GOT3 (cell line): ENCODE measurements around the gene LRRFIP1.

Source experiments
- DNase-seq: peaks from one replicate; lab custom pipeline; 2025; ENCODE audit warnings: mixed read lengths; lab: John Stamatoyannopoulos, UW

The LRRFIP1 gene

DNA sequence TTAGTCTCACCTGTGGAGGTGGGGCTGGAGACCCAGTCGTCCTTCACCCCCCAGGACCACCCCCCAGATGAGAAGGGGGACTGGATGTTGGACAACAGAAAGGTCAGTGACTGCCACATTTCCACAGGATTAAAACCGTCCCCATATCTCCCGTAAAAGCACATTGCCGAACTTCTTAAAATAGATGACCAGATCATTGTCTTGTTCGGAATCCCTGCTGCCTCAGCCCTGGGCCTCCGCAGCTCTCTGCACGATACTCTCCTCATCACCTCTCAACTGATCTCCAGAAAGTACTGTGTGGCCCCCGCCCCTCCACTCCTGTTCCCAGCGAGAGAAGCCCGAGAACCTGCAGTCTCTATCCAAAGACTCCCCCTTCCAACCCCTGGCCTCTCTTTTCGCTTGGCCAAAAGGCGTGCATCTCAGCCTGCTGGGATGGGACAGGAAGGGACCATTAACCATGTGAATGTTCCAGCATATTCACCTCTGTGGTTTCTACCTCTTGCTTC, 13.2 kb downstream of the LRRFIP1 start:
- DNase-seq: no peak

DNA sequence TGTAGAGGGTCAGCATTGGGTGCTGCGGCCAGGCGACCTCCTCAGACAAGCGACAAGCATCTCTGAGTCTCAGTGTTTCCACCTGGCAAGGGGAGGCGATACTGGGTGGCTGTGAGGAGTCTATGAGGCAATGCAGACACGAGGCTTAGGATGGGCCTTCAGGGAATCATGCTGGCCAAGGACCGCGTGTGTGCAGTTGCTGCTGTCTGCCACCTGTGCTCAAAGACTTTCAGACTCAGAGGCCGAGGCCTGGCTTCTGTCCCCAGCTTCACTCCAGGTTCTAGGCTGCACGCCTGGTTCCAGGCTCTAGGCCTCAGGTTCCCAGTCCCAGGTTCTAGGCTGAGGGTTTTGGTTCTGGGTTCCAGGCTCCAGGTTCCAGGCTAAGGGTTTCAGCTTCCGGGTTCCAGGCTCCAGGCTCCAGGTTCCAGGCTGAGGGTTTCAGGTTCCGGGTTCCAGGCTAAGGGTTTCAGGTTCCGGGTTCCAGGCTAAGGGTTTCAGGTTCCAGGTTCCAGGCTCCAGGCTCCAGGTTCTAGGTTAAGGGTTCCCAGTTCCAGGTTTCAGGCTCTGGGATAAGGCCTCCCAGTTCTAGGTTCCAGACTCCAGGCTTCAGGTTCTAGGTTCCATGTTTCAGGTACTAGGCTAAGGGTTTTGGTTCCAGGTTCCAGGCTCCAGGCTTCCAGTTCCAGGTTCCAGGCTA, 14.8 kb downstream of the LRRFIP1 start:
- no peak for DNase-seq

DNA sequence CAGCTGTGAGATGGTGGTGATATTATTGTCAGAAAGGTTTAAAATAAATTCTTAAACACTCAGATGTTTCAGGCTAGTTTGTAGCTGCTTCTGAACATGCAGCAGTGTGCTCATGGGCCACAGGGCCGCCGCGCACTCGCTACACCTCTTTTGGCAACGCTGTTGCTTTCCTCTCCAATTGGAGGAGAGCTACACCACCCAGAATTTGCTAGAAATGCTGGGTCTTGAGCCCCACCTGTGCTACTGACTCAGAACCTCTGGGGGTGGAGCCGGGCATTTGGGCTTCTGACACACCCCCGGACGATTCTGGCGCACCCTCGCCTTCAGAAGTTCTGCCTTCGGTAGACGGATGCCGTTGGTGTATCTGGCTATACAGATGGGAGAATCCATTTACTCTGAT, 15.7 kb downstream of the LRRFIP1 start:
- no peak for DNase-seq

DNA sequence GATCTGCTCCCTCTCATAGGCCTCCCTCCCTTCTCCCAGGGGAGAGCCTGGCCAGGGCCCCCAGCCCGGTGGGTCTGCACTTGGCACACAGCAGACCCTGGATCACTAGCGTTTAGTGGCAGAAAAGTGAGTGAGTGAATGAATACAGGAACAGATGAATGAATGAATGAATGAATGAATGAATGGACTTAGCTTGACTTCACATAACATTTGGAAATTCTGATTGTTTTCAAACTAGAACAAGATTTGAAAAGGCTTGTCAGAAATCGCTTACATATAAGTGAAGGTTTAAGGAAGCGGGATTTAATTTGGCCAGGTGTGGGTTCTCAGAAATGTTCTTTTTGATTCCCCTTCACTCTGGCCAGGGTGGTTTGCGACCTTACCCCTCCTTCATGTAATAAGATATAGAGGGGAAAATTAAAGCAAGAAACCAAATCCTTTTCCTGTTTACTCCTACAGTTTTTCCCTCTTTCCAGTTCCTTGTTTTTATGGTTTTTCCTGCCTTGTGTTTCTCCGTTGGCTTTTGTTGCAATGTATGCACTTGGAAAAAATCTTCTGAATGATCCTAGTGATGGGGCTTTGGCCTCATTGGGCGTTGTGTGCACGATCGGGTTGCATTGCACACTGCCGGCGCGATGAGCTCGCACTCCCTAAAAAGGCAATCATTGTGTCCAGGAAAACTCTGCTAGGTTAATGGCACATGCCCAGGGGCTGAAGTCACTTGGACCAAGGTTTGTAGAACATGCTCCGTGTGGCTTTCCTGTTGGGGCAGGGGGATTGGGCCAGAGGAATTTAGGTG, 16.4 kb downstream of the LRRFIP1 start:
- no peak for DNase-seq

DNA sequence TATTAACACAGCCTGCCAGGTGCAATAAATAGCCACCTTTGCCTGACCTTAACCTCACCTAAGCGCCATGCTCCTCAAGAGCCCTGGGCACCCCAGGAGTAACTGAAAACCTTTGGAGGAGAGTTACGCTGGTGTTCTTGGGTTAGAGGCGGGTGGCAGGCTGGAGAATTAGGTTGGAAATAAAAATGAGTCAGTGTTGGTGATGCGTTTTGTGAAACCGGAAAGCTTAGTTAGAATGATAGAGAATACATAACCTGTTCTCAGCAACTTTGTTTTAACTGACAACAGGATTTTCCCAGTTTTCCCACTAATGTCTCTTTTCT, 17.0 kb downstream of the LRRFIP1 start:
- no peak for DNase-seq

DNA sequence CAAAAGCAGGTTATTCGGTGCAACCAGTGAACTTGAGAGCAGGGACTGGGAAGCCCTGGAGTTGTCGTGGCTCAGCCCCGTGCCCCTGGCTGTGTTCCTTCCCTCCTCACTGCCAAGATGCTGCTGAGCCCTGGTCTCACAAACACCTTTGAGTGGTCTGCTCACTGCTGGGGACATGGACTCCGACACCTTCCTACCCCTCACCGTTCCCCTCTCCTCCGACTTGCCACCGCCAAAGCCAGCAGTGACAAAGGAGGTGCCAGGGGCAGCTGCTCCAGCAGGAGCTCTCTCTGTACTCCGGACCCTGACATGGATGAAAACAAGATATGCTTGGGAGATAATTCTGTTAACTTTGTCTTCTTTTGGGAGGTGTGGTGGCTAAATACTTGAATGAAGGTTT, 17.9 kb downstream of the LRRFIP1 start:
- no peak for DNase-seq

DNA sequence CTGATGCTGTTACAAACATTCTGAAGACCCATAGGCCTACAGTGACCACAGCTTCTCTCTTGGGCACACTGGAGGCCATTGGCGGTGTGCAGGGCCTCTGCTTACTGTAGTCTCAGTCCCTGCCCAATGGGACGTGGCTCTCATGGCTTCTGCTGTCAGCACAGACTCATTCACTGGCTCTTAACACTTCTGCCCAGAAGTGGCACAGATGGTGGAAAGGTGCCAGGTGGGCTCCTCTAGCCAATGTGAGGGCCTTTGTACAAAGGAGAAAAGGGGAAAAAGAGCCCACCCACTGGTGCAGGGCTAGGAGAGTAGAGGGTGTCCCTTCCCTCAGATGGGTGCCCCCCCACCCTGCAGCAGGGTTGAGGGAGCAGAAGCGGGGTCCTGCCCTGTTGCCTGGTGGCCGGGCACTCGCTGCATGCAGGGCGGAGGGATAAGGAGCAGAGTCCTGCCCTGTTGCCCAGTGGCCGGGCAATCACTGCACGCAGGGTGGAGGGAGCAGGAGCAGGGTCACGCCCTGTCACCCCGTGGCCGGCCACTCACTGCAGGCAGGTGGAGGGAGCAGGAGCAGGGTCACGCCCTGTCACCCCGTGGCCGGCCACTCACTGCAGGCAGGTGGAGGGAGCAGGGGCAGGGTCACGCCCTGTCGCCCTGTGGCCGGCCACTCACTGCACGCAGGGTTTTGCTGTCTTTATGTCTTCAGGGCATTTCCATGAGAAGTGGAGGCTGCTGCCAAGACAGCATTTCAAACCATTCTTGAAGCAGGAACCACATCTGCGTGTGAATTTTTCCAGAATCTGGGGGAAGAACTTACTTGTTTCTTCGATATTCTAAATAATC, 20.0 kb downstream of the LRRFIP1 start:
- DNase-seq: no peak

DNA sequence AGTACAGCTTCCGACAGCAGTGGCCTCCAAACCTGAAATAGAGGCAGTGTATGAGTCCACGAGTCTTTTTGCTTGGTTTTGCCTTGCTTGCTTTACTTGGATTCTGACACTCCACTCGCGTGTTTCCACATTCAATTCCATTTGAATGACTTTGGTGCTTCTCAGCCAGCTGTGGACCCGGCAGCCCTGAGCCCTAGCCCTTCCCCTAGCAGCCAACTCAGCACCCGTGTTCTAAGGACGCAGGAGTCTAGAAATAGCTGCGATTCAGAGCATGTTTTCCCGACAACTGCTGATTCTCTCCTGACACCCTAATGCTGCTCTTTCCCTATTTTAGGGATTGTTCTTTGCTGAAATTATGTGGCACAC, 20.6 kb downstream of the LRRFIP1 start:
- DNase-seq: no peak

DNA sequence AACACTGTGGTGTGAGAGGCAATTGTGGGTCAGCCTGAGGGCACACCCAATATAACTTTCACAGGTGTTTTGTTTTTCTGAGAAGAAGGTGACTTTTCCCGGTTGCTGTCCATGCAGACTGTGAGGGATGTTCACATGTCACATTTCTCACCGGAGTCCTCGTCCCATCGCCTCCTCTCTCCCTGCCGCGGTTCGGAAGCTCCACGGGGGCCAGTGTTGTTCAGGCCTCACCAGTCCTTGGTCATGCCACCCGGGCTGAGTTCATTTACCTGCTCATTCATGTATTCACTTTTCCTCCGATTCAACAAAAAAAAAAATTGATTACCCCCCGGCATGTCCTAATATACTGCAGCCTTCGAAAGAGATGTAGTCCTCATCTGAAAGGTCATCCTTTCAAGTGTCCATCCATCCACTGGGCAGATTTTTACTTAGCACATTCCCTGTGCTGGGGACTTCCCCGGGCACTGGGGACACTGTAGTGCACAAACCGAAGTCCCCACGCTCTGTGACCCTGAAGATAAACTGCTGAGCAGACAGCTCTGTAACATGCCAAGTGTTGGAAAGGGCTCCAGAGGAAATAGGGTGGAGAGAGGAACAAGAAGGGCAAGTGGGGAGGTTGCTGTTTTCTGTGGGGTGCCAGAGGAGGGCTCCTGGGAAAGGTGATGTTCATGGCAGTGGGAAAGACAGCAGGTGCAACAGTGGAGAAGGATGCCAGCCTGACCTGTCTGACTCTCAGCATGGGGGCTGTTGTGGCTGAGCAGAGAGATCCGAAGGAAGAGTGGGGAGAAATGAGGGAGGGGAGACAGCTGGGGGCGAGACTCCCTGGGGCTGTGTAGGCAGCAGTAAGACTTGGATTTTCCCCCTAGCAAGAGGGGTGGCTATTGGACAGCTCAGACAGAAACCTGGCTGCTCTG, 22.4 kb downstream of the LRRFIP1 start:
- DNase-seq: no peak

DNA sequence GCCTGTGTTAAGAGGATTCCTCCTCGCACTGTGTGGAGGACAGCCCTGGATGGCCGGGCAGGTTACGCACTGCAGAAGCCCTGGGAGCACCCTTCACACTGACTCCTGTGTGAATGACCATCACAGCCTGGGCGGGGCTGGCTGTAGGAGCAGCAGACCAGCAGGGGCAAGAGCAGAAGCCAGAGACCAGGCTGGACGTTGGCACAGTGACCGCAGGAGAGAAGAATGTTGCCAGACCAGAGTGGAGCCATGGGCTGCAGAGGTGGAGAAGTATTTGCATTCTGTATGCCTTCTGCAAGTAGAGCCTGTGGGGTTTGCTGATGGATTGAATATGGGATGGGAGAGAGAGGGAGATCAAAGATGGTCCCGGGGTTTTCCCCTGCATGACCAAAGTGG, 23.1 kb downstream of the LRRFIP1 start:
- DNase-seq: no peak

DNA sequence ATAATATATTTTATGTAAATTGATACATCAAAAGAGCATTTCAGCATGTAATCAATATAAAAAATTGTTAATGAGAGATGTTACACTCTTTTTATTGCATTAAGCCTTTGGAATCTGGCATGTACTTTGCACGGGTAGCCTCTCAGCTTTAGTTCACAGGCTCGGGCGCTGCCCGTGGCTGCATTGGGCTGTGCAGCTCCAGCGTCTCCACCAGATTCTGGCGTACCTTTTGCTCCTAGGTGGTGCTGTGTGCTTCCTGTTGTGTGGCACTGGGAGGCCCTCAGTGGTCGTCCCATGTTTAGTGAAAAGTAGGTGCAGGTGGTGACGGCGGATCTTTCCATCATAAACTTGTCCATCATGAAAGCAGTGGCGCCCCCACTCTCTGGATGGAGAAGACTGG, 24.4 kb downstream of the LRRFIP1 start:
- DNase-seq: no peak

DNA sequence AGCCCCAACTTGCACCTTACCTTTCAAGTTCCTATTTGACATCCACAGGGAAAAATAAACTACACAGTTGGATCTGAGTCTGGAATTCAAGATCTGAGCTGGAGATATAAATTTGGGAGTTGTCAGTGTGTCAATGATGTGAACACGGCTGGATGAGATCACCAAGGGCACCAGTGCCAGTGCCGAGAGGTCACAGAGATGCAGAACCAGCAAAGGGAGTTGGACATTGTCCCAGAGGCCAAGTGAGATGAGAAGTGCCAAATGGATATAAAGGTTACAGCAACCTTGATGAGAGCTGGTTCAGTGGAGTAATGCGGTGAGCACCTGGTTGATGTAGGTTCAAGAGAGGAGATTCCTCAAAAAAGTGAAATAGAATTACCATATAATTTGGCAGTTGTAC, 24.8 kb downstream of the LRRFIP1 start:
- no peak for DNase-seq

DNA sequence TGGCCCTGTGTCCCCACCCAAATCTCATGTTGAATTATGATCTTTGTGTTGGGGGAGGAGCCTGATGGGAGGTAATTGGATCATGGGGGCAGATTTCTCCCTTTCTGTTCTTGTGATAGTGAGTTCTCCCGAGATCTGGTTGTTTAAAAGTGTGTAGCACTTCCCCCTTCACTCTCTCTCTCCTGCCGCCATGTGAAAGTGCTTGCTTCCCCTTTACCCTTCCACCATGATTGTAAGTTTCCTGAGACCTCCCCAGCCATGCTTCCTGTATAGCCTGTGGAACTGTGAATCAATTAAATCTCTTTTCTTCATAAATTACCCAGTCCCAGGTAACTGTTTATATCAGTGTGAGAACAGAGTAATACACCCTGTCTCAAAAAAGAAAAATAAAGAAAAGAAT, 25.5 kb downstream of the LRRFIP1 start:
- no peak for DNase-seq

DNA sequence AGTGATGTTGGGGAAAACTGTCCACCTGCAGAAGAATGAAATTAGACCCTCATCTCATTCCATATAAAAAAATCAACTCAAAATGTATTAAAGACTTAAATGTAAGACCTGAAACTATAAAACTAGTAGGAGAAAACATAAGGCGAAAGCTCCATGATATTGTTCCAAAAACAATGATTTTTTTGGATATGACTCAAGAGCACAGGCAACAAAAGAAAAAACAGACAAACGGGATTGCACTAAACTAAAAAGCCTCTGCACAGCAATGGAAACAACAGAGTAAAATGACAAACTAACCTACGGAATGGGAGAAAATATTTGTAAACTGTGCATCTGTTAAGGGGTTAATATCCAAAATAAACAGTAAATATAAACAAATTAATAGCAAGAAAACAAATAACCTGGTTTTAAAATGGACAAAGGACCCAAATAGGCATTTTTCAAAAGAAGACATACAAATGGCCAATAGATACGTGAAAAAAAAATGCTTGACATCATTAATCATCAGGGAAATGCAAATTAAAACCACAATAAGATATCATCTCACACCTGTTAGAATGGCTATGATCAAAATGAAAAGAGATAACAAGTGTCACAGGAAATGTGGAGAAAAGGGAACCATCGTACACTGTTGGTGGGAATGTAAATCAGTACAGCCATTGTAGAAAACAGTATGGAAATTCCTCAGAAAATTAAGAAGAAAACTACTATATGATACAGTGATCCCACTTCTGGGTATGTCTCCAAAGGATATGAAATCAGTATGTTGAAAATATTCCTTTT, 26.6 kb downstream of the LRRFIP1 start:
- no peak for DNase-seq

DNA sequence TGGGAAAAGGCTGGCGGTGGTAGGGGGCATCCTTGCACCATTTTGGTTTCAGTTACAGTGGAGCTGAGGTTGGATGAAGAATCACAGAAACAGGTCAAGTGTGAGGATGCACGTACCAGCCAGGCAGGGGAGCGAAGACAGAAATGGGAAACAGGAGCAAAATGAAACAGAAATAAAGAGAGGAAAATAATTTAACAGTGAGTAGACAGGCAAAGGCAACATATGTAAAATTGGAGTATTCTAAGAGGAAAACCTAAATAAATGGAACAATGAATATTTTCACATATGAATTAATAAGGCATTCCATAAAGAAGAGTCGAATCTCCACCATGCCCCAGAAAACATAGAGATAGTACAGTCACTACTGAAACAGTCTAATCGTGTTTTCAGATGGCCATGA, 29.7 kb downstream of the LRRFIP1 start:
- DNase-seq: no peak

DNA sequence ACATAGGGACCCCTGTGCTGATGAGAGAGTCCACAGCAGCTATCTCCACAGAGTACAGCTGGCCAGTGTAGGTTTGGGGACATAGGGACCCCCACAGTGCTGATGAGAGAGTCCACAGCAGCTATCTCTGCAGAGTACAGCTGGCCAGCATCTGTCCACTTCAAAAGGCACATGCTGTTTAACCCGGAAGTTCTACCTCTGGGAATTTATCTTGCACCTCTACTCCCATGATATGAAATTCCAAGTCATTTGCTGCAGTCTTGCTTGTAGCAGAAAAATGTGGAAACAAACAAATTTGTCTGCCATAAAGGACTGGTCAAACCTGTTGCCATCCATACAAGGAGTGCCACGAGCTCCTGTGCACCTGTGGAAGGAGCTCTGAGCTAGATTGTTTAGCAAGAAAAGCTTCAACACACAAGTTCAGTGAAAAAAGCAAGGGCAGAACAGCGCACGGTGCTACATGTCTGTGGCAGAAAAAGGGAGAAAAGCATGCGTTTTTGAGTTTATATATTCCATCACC, 33.1 kb downstream of the LRRFIP1 start:
- DNase-seq: no peak

DNA sequence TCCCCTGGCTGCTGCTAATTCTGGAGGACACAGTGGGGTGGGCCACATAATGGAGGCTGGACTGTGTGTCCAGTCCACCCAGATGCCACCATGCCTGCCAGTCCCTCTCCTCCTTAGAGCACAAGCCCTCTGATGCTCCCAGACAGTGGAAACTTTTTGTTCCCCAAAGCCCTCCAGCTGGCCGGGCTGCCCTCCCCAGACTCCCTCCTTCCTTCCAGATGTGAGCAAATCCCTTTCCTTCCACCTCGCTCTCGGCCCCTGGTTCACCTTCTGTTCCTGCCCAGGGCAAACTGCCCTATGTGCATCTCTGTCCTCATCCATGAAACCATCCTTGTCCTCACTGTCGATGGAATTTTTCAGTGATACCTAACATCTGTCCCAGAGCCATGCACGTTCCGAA, 33.9 kb downstream of the LRRFIP1 start:
- DNase-seq: no peak

DNA sequence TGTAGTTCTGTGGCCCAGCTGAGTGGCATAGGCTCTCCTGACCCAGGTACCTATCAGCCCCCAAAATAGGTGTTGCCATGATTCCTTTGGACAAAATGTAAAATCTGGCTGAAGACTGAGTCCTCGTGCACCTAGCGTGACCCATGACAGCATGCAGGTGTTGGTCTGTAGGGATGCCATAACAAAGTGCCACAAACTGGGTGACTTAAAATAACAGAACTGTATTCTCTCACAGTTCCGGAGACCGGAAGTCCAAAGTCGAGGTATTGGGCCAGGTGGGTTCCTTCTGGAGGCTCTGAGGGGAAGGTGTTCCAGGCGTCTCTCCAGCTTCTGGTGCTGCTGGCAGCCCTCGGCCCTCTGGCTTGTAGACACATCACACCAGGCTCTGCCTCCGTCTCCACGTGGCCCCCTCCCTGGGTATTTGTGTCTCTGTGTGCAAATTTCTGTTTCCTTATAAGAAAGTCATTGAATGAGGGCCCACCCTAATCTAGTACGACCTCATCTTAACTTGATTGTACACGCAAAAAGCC, 34.5 kb downstream of the LRRFIP1 start:
- DNase-seq: no peak

DNA sequence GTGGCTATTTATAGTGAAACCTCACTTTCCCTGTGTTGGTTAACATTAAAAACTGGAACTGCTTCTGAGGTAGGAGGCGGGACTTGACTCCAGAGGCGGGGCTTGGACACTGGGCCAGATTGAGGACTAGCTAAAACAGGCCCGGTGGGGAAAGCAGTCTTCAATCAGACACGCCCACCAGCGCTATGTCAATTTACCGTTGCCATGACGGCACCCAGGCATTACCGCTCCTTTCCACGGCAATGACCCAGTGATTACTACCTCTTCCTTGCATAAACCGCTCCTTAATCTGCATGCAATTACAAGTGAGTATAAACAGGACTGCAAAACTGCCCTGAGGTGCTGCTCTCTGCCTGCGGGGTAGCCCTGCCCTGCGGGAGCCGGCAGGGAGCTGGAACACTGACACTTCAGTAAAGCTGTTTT, 35.3 kb downstream of the LRRFIP1 start:
- peak; percentile 76 for DNase-seq

DNA sequence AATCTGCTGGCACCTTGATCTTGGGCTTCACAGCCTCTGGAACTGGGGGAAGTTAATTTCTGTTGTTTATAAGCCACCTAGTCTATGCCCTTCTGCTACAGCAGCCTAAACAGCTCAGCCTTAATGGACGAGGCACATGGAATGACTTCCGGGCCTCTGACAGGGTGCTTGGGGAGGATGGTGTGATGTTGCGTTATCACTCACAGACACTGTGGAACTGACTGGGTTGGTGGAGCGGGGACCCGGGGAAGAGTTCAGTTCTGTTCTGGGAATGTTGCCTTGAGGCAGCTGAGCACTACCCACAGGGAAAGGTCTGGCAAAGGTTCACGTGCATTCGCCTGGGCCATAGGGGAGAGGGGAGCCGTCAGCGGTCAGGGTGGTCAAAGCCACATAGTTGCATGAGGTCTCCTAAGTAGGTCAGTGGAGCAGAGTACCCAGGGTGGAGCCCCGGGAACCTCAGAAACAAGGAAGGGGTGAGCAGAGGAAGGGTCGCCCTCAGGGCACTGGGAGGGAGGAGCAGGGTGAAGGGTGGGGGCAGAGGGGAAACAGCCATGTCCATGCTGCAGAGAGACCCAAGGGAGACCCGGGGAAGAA, 36.2 kb downstream of the LRRFIP1 start:
- DNase-seq: no peak
